GM12892 (cell line): ENCODE data around the gene AKT3.

ENCODE experiments used
- POLR2A ChIP-seq: IDR thresholded peaks from 2 replicates; pipeline ENCODE4 v1.6.1; 2011; ENCODE audit warnings: low read depth, low read length, control low read depth
- POLR2AphosphoS5 ChIP-seq: IDR thresholded peaks from 2 replicates; pipeline ENCODE4 v1.6.1; 2011; ENCODE audit warnings: low read depth, low read length, control low read depth
- TAF1 ChIP-seq: IDR thresholded peaks from 2 replicates; pipeline ENCODE4 v1.6.1; 2011; ENCODE audit warnings: low read depth, mild to moderate bottlenecking, control low read depth, low read length, borderline replicate concordance

GRCh38 chr1:243623841-243624240, 226.2 kb downstream of the AKT3 start:
- TF ChIP-seq POLR2A: no peak
- TF ChIP-seq TAF1: no peak
- TF ChIP-seq POLR2AphosphoS5: no peak
